IPS-18c (cell line): ENCODE data around the gene ANTKMT.
"Not testable (repeated sequence)": the region's sequence is repeated elsewhere in the genome, so short reads cannot be mapped to it uniquely, and the experiment has no call there.

ENCODE experiments used
- H3K4me3 ChIP-seq: 2 replicates; pipeline ENCODE4 v1.7.0; 2013; ENCODE audit warnings: low read depth, mild to moderate bottlenecking, low read length, moderate library complexity; ENCODE audit not compliant: insufficient read depth
- H3K9me3 ChIP-seq: one replicate; pipeline ENCODE4 v1.6.1; 2013; ENCODE audit warnings: mild to moderate bottlenecking, low read length, moderate library complexity; ENCODE audit not compliant: control insufficient read depth, insufficient read depth

The ANTKMT gene

GRCh38 chr16:679814-680624, 40.9 kb upstream of the ANTKMT start, which contains the start of gene STUB1:
Gene STUB1 (plus strand): TSS chr16:680410. CDS start chr16:680526, 116 bp downstream.
- H3K4me3 ChIP-seq, result peak within 1 kb of the TSS; percentile 80
- no peaks in the 10 kb centered on the region for H3K9me3 ChIP-seq

GRCh38 chr16:680625-680945, 40.4 kb upstream of the ANTKMT start:
- peak overlapping the region; percentile 80 for H3K4me3 ChIP-seq
- no peaks in the 10 kb centered on the region for H3K9me3 ChIP-seq

- H3K4me3 ChIP-seq, result peak overlapping the region; percentile 80
- no peaks in the 10 kb centered on the region for H3K9me3 ChIP-seq
Measured at GRCh38 chr16:680967-681745, 39.8 kb upstream of the ANTKMT start.

GRCh38 chr16:681746-682427, 39.1 kb upstream of the ANTKMT start:
- peak overlapping the region; percentile 80 for H3K4me3 ChIP-seq

GRCh38 chr16:682493-683395, 38.2 kb upstream of the ANTKMT start:
- no peaks in the 10 kb centered on the region for H3K9me3 ChIP-seq
- H3K4me3 ChIP-seq, result peak overlapping the region; percentile 71

More at GRCh38 chr16:681746-682427, 39.1 kb upstream of the ANTKMT start:
- no peaks in the 10 kb centered on the region for H3K9me3 ChIP-seq

DNA sequence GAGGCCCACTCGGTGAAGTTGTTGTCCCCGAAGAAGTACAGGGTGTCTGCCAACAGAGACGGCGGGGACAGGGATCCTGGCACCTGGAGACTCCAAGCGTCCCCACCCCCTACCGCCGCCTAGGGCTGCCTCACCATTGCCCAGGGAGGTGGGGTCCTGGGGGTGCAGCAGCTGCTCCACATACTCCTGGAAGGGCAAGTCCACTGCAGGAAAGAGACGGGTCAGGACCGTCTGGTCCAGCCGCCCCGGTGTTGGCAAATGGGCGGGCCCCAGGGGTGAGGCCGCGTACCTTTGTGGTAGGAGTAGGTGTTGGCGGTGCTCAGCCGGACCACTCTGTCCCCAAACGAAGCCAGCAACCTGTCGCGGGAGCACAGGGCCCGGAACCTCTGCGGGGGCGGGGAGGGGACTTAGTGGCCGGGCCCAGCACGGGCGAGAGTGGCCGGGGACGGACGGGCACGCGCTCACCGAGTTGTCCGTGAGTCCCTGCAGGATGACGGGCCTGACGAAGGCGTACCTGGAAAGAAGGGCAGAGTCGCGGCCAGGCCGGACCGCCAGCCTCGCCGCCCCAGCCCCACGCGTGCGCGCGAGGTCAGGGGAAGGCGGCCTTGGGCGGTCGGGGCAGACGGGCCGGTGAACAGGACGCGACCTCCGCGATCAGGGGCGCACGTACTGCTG, 37.4 kb upstream of the ANTKMT start:
- Histone ChIP-seq H3K9me3 (no peaks in the 10 kb centered on the region), H3K4me3 (peak overlapping the region; percentile 71)

- H3K4me3 ChIP-seq, result peak within 1 kb of the TSS; percentile 71
- H3K9me3 ChIP-seq, result no peaks in the 10 kb centered on the region
Measured at GRCh38 chr16:684071-684794, 36.7 kb upstream of the ANTKMT start, which contains the start of gene JMJD8. Gene JMJD8 (minus strand): TSS chr16:684334. CDS start chr16:684319, 15 bp downstream.

DNA sequence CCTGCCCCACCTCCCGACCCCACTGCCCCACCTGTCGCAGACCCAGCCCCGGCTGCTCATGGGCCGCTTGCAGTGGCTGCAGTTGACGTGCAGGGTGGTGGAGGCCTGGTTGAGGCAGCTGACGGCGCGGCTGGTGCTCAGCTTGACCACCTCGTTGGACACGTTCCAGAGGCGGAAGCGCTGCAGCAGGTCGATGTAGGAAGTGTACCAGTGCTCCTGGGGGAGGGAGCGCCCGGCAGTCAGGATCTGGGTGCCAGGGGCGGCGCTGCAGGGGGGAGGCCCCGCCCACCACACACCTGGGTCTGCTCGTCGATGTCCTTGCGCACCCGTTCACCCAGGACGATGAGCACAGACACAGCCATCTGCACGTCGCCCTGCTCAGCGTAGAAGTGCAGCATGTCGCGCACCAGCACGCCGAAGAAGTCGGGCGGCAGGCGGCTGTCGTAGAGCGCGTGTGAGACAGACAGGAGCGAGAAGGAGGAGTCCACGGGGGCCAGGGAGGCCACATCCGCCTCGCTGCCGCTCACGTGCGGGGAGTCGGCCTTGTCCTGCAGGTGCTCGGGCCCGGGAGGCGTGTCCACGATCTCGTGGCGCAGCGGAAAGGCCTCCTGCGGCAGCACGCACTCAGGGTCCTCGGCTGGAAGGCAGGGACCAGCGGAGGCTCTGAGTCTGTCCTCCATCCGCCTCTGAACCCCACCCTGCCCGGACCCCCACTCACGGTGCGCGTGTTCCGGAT, 35.8 kb upstream of the ANTKMT start:
- Histone ChIP-seq H3K4me3 (no peak overlapping the region), H3K9me3 (no peaks in the 10 kb centered on the region)

- no peak overlapping the region for H3K4me3 ChIP-seq
- H3K9me3 ChIP-seq, result no peaks in the 10 kb centered on the region
Measured at GRCh38 chr16:685967-686366, 35.0 kb upstream of the ANTKMT start.

DNA sequence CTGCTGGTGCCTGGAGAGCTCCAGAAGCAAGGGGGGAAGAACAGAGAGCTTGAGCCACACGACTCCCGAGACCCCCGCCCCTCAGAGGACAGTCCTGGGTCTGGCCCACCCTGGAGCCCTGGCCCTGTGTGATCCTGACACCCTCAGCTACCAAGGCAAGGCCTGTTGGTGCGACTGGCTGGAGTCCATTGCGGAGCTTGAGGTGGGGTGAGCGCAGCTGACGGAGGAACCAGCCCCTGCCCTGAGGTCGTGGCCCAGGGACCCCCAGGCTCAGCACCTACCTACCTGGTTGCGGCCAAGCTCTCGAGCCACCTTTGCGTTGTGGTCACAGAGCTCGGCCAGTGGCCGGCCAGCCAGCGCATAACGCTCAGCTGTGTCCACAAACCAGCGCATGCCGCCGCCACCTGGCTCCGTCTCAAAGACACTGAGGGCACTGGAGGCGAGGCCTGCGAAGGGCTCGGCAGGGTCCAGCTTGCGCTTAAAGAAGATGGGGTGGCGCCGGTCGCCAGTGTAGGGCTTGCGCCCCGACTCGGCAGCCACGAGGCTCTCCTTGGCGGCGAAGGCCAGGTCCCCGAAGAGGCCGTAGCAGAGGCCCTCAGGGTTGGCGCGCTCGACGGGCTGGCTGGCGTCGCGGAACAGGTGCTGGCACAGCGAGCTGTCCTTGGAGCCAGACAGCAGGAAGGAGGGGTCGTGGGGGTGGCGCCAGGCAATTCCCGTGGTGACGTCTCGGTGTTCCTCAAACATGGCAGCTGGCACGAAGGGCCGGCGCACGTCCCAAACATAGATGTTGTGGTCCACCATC, 34.3 kb upstream of the ANTKMT start:
- no peak overlapping the region for H3K4me3 ChIP-seq
- no peaks in the 10 kb centered on the region for H3K9me3 ChIP-seq

DNA sequence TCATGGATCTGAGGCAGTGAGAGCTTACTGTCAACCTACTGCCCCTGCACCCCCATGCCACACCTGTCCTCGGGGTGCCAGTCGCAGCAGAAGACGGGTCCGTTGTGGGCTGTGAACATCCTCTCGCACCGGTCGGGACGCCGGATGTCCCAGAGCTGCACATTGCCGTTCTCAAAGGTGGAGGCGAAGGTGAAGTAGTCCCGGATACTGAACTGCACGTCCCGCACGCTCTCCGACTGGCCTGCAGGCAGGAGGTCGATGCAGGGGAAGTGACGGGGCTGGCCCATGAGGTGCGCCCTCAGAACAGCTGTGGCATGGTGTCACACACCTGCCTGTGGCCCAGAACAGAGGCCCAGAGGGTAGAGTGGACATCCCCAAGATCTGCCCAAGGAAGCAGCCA, 33.4 kb upstream of the ANTKMT start:
- Histone ChIP-seq H3K4me3 (no peak overlapping the region), H3K9me3 (no peaks in the 10 kb centered on the region)

GRCh38 chr16:689175-689897, 31.6 kb upstream of the ANTKMT start:
- peak overlapping the region; percentile 92 for H3K4me3 ChIP-seq

GRCh38 chr16:691242-691641, 29.7 kb upstream of the ANTKMT start:
- H3K4me3 ChIP-seq, H3K9me3 ChIP-seq: not testable (repeated sequence)

More at GRCh38 chr16:689175-689897, 31.6 kb upstream of the ANTKMT start:
- no peaks in the 10 kb centered on the region for H3K9me3 ChIP-seq
